22Rv1 (cell line): Measurements from ENCODE around the gene KLRF2.

Source experiments
- ZFX ChIP-seq: fragments of 450-650 bp; IDR thresholded peaks from 2 replicates; pipeline ENCODE4 v1.6.1; 2017; ENCODE audit warnings: antibody characterized with exemption, borderline replicate concordance
- TF ChIP-seq, protein P1 (sequence below): fragments of 450-650 bp; IDR thresholded peaks from 2 replicates; pipeline ENCODE4 v1.5.1; 2017; ENCODE audit warnings: mild to moderate bottlenecking

DNA sequence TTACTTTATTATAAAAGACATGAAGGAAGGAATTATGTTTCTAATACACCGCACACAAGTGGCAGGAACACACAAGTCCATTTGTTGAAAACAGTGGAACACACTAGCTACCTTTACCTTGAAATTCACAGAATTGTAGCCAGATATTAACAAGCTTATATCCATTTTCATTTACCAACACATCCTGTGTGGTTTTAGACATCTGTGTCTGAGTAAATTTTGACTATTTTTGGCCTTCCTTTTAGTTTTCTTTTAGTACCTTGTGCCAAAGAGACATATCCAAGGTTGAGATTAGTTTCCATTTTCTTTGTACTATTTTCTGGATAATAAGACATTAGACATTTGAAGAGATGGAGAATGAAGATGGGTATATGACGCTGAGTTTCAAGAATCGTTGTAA lies at the start of gene KLRF2:
- TF ChIP-seq, protein P1, sequence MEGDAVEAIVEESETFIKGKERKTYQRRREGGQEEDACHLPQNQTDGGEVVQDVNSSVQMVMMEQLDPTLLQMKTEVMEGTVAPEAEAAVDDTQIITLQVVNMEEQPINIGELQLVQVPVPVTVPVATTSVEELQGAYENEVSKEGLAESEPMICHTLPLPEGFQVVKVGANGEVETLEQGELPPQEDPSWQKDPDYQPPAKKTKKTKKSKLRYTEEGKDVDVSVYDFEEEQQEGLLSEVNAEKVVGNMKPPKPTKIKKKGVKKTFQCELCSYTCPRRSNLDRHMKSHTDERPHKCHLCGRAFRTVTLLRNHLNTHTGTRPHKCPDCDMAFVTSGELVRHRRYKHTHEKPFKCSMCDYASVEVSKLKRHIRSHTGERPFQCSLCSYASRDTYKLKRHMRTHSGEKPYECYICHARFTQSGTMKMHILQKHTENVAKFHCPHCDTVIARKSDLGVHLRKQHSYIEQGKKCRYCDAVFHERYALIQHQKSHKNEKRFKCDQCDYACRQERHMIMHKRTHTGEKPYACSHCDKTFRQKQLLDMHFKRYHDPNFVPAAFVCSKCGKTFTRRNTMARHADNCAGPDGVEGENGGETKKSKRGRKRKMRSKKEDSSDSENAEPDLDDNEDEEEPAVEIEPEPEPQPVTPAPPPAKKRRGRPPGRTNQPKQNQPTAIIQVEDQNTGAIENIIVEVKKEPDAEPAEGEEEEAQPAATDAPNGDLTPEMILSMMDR = no peak
- TF ChIP-seq ZFX = no peak
